ENCODE results near the gene L2HGDH.
"Not testable (repeated sequence)": the region's sequence is repeated elsewhere in the genome, so short reads cannot be mapped to it uniquely, and the experiment has no call there.

L2HGDH gene

DNA sequence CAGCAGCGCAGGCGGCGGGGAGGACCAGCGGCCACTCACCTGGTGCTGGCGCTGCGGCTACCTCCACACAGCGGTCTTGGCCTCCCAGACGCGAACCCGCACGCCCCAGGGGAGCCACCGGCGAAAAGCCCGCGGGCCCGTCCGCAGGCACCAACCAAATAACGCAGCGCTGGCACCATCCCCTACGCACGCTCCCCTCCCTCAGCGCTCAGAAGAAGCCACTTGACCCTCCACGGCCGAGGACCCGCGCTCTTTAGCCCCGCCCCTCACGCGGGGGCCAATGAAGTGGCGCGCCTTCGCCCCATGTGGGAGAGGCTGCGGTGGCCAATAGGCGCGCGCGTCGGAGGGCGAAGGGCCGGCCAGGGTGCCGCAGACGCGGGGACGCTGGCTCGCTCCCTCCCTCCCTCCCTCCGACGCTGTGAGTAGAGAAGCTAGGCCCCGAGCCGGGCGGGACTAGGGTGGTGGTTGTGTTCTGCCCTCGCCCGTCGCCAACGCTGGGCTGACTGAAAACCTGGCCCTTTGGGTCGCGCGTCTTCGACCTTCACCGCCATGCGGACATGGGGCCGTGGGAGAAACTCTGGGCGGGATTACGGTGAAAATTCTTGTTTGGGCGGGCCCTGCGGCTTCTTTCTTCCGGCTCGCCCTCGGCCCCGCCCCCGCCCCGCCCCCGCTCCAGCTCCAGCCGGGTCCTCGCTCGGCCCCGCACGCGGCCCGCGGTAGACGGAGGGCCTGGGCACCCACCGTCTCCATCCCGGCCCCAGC is at the start of gene L2HGDH, which contains the start of gene DMAC2L:
Gene L2HGDH, minus strand, starts transcription at position 258 of the 762 bp plus-strand sequence. Its CDS starts 79 bp downstream, at position 179.
Gene DMAC2L, plus strand, starts transcription at position 353 of the 762 bp plus-strand sequence. CDS start 9,164 bp downstream, outside the sequence.
- DNase-seq: peak; percentile 59 to 98 (median 92)

DNA sequence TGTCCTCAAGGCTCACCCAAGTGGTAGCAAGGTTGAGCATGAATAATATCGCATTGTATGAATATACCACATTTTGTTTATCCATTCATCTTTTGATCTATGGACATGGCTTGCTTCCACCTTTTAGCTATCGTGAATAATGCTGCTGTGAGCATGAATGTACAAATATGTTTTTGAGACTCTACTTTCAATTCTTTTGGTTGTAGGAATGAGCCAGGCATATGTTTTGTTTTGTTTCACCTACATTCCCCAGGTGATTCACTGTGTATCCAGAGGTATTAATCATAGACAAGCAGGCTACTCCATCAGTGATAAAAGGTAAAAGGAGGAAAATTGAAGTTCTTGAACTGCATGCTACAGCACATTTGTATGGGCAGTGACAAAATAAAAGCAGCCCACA is 48.8 kb upstream of the L2HGDH start:
- no peak for DNase-seq

DNA sequence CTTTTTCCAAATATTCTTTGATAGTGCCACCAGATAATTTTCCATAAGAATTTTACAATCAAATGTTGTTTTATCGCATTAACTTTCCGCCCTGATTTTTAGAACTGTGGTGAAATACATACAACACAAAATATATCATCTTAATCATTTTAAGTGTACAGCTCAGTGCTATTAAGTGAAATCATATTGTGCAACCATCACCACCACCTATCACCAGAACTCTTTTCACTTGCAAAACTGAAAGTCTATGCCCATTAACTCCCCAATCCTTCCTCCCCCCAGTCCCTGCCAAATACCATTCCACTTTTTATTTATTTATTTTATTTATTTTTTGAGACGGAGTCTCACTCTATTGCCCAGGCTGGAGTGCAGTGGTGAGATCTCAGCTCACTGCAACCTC is 48.1 kb upstream of the L2HGDH start:
- no peak for DNase-seq

DNA sequence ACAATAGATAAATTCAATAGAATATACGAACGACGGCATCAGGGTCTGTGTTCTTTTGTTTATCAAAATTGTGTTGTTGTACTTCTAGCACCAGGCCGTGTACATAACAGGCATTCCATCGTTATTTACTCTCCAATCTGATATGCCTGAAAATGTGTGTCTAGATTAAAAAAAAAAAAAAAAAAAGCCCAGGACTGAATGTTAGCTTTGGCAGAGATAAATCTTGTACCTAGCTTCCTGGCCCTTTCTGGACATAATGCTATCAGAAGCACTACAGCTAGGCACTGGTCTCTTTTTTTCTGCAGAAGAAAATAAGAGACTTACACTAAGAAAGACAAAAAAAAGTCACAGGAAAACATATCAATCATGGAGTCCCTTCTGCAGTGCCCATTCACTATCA is 47.6 kb upstream of the L2HGDH start:
- DNase-seq: no peak

DNA sequence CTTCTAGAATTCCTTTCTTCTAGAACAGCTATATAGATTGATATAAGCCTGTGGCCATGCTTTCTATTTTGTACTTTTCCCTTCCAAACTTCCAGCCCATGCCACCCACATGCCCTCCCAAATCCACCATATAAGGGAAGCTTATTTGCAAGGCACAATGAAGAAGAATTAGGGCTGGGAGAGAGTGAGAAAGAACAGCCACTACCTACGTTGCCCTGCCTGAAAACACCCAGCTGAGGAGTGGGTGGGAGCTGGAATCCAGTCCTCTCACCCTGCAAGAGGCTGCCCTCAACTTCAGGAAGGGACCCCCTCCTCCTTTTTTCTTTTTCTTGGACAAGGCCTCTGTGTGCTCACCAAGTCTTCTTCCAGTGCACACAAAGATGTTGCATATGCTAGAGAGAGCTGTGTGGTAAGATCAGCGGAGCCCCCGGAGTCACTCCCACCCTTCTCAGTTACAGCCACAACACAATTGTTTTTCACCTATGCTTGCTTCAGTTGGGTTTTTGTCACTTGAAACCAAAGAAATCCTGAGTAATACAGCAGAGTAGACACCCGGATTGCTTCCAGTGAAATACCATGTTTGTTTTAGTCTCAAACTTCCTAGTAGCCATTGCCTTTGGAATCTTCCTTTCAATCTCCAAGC is 45.8 kb upstream of the L2HGDH start:
- no peak for DNase-seq

DNA sequence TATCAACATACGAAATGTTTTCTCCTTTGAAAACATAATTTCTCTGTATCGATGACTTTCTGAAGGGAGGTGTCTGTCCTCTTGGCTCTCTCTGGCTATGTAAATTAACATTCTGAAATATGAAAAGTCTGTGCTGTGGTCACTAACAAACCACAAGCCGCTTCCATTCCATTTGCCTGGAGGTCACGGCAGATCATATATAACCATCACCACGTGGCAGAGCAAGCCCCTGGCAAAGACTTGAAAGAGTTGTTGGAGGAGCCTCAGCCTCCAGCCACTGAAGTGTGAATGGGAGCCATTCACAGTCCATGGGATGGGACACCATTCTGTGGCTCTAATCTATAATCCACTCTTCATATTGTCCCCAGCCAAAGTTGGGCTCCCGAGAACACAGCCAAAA is 45.1 kb upstream of the L2HGDH start:
- no peak for DNase-seq

DNA sequence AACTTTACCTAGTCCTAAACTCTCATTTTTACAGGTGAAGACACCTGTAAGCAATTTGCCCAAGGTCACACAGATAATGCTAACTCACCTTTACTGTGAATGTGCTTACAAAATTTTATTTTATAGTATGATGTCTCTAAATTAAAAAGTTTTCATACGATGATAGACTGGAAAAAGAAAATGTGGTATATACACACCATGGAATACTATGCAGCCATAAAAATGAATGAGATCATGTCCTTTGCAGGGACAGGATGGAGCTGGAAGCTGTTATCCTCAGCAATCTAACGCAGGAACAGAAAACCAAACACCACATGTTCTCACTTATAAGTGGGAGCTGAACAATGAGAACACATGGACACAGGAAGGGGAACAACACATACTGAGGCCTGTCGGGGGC is 44.3 kb upstream of the L2HGDH start:
- not testable (repeated sequence) for DNase-seq

DNA sequence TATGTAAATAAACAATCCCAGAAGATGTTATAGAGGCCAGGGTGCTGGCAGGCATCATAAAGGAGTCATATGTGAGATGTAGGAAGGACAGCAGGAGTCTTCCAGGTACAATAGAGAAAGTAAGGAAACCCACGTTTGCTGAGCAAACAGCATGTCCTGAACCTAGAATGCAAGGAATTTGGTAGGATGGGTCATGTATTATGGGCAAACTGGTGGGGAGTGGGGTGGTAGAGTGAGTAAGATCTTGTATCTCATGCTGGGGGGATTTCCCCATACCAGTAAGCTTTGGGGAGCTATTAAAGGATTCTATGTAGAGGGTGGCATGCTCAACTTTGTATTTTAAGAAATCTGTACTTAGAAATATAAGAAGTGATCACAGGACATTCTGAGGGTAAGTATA is 43.7 kb upstream of the L2HGDH start:
- DNase-seq: no peak

DNA sequence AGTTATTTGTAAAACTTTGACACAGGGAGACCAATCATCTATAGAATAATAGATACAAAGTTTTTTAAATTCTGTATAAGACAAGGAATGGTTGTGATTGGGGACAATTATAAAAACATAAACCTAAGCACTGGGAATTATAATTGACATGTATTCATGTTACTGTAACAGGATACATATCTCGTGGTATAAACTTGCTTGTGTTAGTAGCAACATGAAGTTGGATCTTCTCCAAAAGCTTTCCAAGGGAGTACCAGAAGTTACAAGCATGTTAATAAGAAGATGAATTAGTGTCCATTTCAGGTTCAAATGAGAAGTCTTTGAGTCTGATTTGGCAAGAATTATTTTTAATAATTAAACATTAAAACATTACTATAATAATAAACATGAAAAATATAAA is 42.5 kb upstream of the L2HGDH start:
- no peak for DNase-seq

DNA sequence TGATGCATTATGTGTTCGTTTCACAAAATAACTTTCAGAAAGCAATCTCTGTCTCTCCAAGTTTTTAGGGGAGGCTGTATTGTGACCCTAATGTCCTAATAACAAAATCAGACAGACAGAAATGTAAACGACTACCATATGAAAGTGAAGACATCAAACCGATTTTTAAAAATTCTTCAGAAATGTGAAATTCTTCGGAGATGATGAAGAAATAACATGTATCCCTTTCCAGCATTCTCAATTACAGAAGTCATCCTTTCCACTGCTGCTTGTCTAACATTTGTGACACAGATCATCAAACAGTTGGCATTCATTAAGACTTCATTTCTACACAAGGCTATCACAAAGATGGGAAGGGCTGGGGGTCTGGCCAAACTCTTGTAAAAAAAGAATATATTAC is 41.1 kb upstream of the L2HGDH start:
- no peak for DNase-seq

DNA sequence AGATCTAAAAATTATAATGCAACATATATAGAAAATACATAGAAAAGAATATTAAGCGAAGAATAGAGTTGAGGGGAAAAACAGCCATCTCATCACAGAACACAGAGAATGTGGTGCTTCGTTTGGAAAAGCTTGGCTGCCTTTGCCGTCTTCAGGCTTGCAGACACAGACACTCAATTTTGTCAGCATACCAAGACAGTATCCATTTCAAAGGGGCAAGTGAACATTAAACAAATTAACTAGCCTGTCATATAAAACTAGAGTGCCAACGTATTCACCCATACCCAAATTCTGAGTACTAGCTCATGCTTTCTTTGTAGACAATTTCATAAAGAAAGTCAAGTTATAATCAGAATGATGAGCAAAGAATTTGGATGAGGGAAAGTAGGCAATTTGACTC is 40.6 kb upstream of the L2HGDH start:
- DNase-seq: no peak

DNA sequence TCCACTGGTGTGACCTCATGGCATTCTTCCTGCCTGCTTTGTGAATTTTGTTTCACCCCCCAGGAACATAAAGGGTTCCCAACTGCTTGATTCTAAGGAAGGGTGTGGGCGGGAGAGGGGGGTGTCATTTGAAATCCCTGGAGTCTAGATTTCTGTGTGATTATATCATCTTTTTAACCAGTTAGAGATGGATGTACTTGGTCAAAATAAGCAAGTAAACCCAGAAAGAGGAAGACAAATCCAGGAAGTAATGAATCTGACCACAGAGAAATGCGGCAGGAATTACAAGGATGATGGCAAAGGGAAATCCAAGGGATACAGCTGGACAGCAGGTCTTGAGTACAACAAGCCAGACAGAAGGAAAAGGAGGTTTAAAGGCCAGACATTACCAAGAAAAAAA is 38.9 kb upstream of the L2HGDH start:
- no peak for DNase-seq

DNA sequence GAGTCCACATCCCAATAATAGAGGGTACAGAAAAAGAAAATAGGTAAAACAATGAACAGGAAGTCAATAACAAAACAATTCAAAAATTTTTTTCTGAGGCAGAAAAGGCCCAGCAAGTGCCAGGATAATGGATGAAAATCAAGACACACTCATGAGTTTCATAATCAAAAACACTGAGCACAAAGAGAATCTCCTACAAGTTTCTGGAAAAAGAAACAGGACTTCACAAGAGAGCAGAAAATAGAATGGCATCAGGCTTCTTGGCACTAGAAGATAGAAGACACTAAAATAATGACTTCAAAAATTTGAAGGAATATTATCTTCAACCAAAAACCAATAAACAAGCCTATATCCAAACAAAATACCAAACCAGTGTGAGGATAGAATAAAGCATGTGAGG is 36.9 kb upstream of the L2HGDH start:
- DNase-seq: no peak

DNA sequence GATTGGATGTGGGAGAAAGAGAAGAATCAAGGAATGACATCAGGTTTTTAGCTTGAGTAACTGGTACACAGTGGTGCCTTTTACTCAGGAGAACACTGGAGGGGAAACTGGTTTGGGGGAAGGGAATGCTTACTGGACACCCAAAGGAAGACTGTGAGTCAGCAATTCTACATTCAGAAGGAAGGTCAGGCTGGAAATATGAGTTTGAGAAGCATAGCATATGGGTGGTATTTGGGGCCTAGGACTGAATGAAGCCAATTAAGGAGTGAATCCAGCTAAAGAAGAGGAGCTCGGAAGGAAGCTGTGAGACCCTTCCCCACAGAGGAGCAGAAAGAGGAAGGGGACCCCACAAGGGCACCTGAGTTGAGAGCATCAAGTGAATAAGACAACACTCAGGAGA is 35.5 kb upstream of the L2HGDH start:
- no peak for DNase-seq

DNA sequence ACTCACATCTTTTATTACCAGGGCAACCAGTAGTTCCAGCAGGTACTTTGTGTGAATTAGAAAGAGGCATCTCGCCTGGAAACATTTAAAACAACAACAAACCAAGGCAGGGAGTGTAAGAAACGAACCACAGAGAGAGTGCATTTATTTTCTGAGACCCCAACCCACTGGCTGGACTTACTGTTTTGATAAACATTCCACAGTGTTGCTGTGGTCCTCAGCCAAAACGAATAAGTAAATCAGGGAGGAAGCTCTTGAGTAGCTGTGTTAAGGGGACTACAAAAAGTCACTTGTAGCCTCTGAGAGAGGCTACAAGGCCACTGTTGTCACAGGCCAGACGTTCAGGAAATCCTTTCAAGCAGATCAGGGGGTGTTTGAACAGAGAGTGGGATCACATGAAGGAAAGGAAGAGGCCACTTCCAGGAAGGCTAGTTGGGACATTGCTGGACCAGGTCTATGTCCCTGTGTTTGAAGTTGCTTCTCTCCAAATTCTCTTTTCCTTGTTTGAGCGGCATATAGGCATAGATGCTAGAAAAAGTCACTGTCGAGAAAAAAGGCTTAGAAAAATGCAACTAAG is 33.9 kb upstream of the L2HGDH start:
- DNase-seq: no peak

DNA sequence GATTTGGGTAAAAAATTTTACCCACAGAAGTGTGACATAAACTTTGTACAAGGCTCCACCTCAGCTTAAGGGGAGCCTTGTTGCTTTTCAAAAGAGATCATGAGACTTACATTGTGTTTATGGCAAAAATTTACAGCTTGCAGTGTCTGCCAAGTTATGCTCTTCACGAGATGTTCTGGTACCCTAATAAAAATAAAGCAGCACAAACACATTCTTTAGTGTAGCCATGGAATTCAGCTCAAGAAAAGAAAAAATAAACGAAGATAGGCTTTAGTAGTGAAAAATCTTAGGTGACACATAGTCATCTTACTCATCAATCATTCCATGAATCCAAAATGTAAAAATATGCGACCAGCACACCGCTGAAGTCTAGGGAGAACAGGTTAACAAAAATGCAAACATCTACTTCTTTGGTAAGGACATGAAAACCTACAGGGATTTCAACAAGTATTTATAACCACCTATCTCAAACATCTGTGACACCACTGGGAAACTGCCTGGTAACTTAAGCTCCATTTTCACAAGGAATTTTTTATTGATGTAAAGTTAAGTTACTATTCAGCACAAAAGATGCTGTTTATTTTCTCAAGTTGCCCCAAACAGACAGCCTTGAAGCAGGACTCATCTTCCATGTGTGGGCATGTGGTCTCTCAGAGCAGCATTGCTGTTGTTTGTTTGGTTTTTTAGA is 33.0 kb upstream of the L2HGDH start:
- no peak for DNase-seq

DNA sequence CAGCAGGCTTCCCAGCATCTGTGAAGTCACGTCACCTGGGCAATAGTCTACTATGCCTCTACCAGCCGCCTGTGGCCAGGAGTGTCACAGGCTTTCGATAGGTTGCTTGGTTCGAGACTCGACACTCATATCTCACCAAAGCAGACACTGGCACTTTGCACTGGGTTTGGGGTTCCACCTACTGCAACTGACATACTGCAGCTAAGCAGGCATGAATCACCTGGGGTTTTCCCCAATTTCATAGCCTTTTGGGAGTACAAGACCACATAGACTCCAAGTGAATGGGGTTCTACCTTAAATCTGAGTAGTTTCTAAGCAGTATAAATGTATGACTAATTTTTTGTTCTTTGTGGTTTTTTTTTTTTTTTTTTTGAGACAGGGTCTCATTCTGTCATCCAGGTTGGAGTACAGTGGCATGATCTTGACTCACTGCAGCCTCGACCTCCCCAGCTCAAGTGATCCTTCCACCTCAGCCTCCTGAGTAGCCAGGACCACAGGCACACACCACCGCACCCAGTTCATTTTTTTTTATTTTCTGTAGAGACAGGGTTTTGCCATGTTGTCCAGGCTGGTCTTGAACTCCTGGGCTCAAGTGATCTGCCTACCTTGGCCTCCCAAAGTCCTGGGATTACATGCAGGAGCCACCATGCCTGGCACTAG is 32.2 kb upstream of the L2HGDH start:
- DNase-seq: no peak

DNA sequence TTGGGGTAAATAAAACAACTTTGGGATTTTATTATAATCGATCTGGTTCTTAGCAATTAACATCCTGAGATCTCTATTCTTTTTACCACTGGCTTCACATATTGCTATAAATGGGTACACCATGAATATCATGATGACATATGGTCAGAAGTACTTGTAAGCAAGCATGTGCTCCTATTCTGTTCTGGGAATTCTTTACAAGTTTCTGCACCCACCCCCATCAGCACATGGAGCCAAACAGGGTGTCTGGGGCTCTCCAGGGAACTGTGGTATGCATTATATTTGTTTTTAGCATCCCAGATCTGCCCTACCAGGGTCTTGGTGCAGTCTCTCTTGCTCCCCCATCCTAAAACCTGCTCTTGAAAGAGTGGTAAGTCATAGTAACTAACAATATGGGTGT is 31.4 kb upstream of the L2HGDH start:
- DNase-seq: no peak

DNA sequence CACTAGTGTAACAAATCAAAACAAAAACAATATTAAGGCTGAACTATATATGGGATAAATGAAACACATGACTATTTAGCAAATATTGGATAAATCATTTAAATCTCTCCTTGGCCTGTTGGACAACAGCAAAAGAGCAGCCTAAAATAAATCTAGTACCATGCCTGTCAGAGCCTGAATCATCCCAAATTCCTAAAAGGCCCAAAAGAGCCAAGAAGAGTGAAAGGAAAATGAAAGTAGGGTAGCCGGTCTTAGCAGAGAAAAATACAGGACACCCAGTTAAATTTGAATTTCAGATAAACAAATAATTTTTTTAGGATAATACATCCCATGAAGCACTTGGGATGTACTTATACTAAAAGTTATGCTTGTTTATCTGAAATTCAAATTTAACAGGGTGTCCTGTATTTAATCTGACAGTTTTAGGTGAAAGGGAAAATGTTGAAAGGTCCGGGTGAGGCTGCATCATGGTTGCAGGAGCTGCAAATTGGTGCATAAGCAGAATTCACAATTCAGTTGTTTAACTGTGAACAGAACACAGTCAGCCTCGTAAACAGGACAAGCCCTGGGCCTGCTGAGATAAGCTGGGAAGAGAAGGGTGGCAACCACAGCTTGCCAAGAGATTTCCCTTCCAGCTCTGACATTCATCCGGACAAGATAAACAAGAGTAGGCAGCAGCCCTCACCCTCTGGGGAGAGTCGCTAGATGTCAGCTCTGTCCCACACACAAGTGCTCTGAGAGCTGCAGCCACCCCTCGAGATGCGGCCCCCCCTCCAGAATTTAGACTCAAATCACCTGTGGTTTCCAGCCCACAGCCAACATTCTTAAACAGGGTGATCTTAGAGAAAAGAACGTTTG is 30.4 kb upstream of the L2HGDH start:
- DNase-seq: peak in 12 of 14 donors; percentile 15 to 81 (median 38)

DNA sequence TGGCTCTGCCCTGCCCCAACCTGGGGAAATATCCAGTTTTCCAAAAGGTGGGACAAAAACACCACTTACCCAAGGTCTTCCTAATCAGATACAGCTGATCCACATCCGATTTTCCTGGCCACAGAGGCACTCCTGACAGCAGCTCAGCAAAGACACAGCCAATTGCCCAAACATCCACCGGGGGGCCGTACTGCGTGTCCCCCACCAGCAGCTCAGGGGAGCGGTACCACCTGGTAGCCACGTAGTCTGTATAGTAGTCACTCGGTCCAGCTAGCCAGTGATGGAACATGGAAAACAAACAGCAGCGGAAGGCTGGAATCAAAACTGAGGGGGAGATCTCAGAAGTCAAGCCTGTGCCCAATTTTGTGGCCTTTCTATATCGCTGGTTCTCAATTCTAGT is 28.9 kb upstream of the L2HGDH start:
- DNase-seq: no peak

DNA sequence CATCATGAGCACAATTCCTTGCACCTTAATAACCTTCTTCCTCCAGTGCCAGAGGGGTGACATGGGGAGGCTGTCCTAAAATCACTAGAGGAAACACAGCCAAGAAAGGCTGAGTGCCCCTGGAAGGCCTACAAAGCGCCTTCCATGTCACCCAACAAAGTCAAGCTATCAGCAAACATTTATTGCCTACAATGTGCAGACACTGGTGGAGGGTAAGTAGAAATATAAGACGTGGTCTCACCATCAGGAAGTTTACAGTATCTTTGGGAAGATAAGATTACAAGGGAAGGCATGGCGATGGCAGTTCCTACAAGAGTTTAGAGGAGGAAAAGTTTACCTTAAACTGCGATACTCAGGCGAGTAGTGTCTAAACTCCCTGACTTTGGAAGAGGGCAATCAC is 28.0 kb upstream of the L2HGDH start:
- DNase-seq: no peak

All from C1 segment of cervical spinal cord (tissue), 14 donors.